H9 (cell line): ENCODE data around the gene TBC1D19. TPM values are rescaled to one million over a fixed set of nuclear protein-coding genes. Genes with fewer than 3 reads are reported as not detected.

Experiments
- DNase-seq: peaks from one replicate; pipeline ENCODE4 v3.0.0-alpha.2; 2017
- H2AFZ ChIP-seq: one replicate; pipeline ENCODE4 v1.6.1; 2013; ENCODE audit warnings: mild to moderate bottlenecking, low read length, control low read depth, moderate library complexity
- H2AK5ac ChIP-seq: 2 replicates; pipeline ENCODE4 v1.6.1; 2013; ENCODE audit warnings: low read length, control low read depth, mixed read lengths; ENCODE audit not compliant: insufficient read length
- H2BK120ac ChIP-seq: one replicate; pipeline ENCODE4 v1.6.1; 2013; ENCODE audit warnings: low read depth, mild to moderate bottlenecking, low read length, control low read depth, inconsistent platforms; ENCODE audit not compliant: poor library complexity, severe bottlenecking
- H2BK12ac ChIP-seq: 2 replicates; pipeline ENCODE4 v1.6.1; 2013; ENCODE audit warnings: low read length, control low read depth, mixed read lengths, low read depth; ENCODE audit not compliant: insufficient read length
- H2BK15ac ChIP-seq: 2 replicates; pipeline ENCODE4 v1.6.1; 2013; ENCODE audit warnings: low read depth, low read length, control low read depth
- H2BK20ac ChIP-seq: one replicate; pipeline ENCODE4 v1.6.1; 2013; ENCODE audit warnings: low read depth, mild to moderate bottlenecking, low read length, control low read depth, inconsistent platforms; ENCODE audit not compliant: poor library complexity, severe bottlenecking
- H2BK5ac ChIP-seq: 2 replicates; pipeline ENCODE4 v1.6.1; 2013; ENCODE audit warnings: low read length, control low read depth, mixed read lengths; ENCODE audit not compliant: insufficient read length
- H3K14ac ChIP-seq: 2 replicates; pipeline ENCODE4 v1.6.1; 2013; ENCODE audit warnings: low read length, control low read depth; ENCODE audit not compliant: insufficient read depth
- H3K18ac ChIP-seq: 2 replicates; pipeline ENCODE4 v1.6.1; 2013; ENCODE audit warnings: low read depth, mild to moderate bottlenecking, mixed read lengths, low read length, control low read depth; ENCODE audit not compliant: insufficient read length
- H3K23ac ChIP-seq: 2 replicates; pipeline ENCODE4 v1.6.1; 2013; ENCODE audit warnings: low read length, control low read depth, mixed read lengths, low read depth; ENCODE audit not compliant: insufficient read length
- H3K23me2 ChIP-seq: 2 replicates; pipeline ENCODE4 v1.6.1; 2013; ENCODE audit warnings: low read depth, mild to moderate bottlenecking, mixed read lengths, low read length, control low read depth; ENCODE audit not compliant: insufficient read length, poor library complexity, severe bottlenecking
- H3K27ac ChIP-seq: 2 replicates; pipeline ENCODE4 v1.5.1; 2013; ENCODE audit warnings: low read length, control low read depth, mixed read lengths, low read depth; ENCODE audit not compliant: insufficient read length
- H3K27me3 ChIP-seq: 2 replicates; pipeline ENCODE4 v1.6.1; 2013; ENCODE audit warnings: low read length, control low read depth, inconsistent platforms; ENCODE audit not compliant: insufficient read depth
- H3K4ac ChIP-seq: 2 replicates; pipeline ENCODE4 v1.6.1; 2013; ENCODE audit warnings: low read depth, mild to moderate bottlenecking, control low read depth, inconsistent platforms, low read length, moderate library complexity
- H3K4me1 ChIP-seq: 2 replicates; pipeline ENCODE4 v1.6.1; 2013; ENCODE audit warnings: low read length, control low read depth, inconsistent platforms; ENCODE audit not compliant: insufficient read depth
- H3K4me2 ChIP-seq: 2 replicates; pipeline ENCODE4 v1.6.1; 2013; ENCODE audit warnings: low read length, control low read depth, mixed read lengths; ENCODE audit not compliant: insufficient read length, insufficient read depth
- H3K56ac ChIP-seq: 2 replicates; pipeline ENCODE4 v1.6.1; 2013; ENCODE audit warnings: low read depth, mild to moderate bottlenecking, mixed read lengths, low read length, control low read depth; ENCODE audit not compliant: insufficient read length
- H3K79me1 ChIP-seq: 2 replicates; pipeline ENCODE4 v1.6.1; 2013; ENCODE audit warnings: low read depth, mild to moderate bottlenecking, moderate library complexity, low read length, control low read depth, inconsistent platforms; ENCODE audit not compliant: insufficient read depth, poor library complexity, severe bottlenecking
- H3K79me2 ChIP-seq: 2 replicates; pipeline ENCODE4 v1.6.1; 2013; ENCODE audit warnings: low read length, control low read depth, inconsistent platforms; ENCODE audit not compliant: insufficient read depth
- H3K9ac ChIP-seq: 2 replicates; pipeline ENCODE4 v1.6.1; 2013; ENCODE audit warnings: low read length, control low read depth, mixed read lengths; ENCODE audit not compliant: insufficient read length; ENCODE audit errors: extremely low read depth
- H3K9me3 ChIP-seq: one replicate; pipeline ENCODE4 v1.6.1; 2013; ENCODE audit warnings: low read depth, low read length, inconsistent platforms; ENCODE audit not compliant: control insufficient read depth
- H3T11ph ChIP-seq: one replicate; pipeline ENCODE4 v1.6.1; 2013; ENCODE audit warnings: mild to moderate bottlenecking, low read length, control low read depth, inconsistent platforms
- H4K20me1 ChIP-seq: one replicate; pipeline ENCODE4 v1.6.1; 2013; ENCODE audit not compliant: control insufficient read depth, insufficient read length, insufficient read depth
- H4K5ac ChIP-seq: 2 replicates; pipeline ENCODE4 v1.6.1; 2013; ENCODE audit warnings: low read depth, mild to moderate bottlenecking, mixed read lengths, low read length, control low read depth; ENCODE audit not compliant: insufficient read length
- H4K8ac ChIP-seq: replicated peaks from 2 replicates; pipeline ENCODE4 v1.6.1; 2013; ENCODE audit warnings: low read length, control low read depth, mixed read lengths, low read depth; ENCODE audit not compliant: insufficient read length
- H4K91ac ChIP-seq: 2 replicates; pipeline ENCODE4 v1.6.1; 2013; ENCODE audit warnings: low read depth, mild to moderate bottlenecking, moderate library complexity, mixed read lengths, low read length, control low read depth; ENCODE audit not compliant: insufficient read length
- H3K27ac Mint-ChIP-seq, 3 experiments: 2 replicates in 2 of 3; 3 replicates in 1 of 3; pipeline ENCODE4 v1.8.0; 2020 to 2021; ENCODE audit warnings: mixed read lengths in 3 of 3, mild to moderate bottlenecking in 1 of 3, moderate library complexity in 1 of 3
- H3K27me3 Mint-ChIP-seq: 2 replicates; pipeline ENCODE4 v1.8.0; 2021; ENCODE audit warnings: low read depth, mild to moderate bottlenecking, moderate library complexity, mixed read lengths
- H3K36me3 Mint-ChIP-seq, 3 experiments: 2 replicates in 2 of 3; 3 replicates in 1 of 3; pipeline ENCODE4 v1.8.0; 2020 to 2021; ENCODE audit warnings: low read depth in 3 of 3, mixed read lengths in 3 of 3; ENCODE audit not compliant: insufficient read depth in 1 of 3
- H3K4me1 Mint-ChIP-seq, 2 experiments: 2 replicates each; pipeline ENCODE4 v1.8.0; 2020; ENCODE audit warnings: mixed read lengths in 2 of 2
- H3K4me3 Mint-ChIP-seq, 2 experiments: 2 replicates in 1 of 2; 3 replicates in 1 of 2; pipeline ENCODE4 v1.8.0; 2020 to 2021; ENCODE audit warnings: mild to moderate bottlenecking in 2 of 2, mixed read lengths in 2 of 2, moderate library complexity in 1 of 2
- H3K9me3 Mint-ChIP-seq, 2 experiments: 2 replicates in 1 of 2; 3 replicates in 1 of 2; pipeline ENCODE4 v1.8.0; 2020; ENCODE audit warnings: mild to moderate bottlenecking in 2 of 2, mixed read lengths in 2 of 2, moderate library complexity in 1 of 2
- WGBS: extraction: QIAGEN DNeasy Blood & Tissue Kit; methylation state at CpG from one replicate; pipeline ENCODE4 v1.1.7; 2013; ENCODE audit warnings: missing lambda C conversion rate, low lambda C conversion rate, mixed read lengths; ENCODE audit not compliant: insufficient read length; ENCODE audit errors: extremely low coverage; 5-methylcytosine and 5-hydroxymethylcytosine counted together
- total RNA-seq: library from RNA; stranded (reverse); gene quantifications from 2 replicates; pipeline ENCODE4 v1.2.1, GENCODE V29; 2021
- TF ChIP-seq, protein P1 (sequence below): fragments of 200-600 bp; sonication (generic); conservative IDR thresholded peaks from 3 replicates; pipeline ENCODE4 v1.8.0; 2021; ENCODE audit warnings: antibody characterized with exemption, mild to moderate bottlenecking

The TBC1D19 gene
- total RNA-seq, 1 experiment from 2014 or later: 3.2 TPM

- no peak overlapping the region for H3K27ac ChIP-seq
- no peaks in the 10 kb centered on the region for H3K4me1 ChIP-seq
- no peak overlapping the region for H2AFZ ChIP-seq
- H4K5ac ChIP-seq: no peak overlapping the region
- no peak overlapping the region for H3K27ac Mint-ChIP-seq
- no peaks in the 10 kb centered on the region; a peak in 1 of 5 replicates for H3K9me3 Mint-ChIP-seq
- no peak overlapping the region for H2BK12ac ChIP-seq
- no peak overlapping the region for H3K4ac ChIP-seq
- no peaks in the 10 kb centered on the region for H3K4me1 Mint-ChIP-seq
- no peaks in the 10 kb centered on the region for H3K79me1 ChIP-seq
- no peak overlapping the region for H4K91ac ChIP-seq
- no peak overlapping the region for H3K56ac ChIP-seq
- H3K4me2 ChIP-seq: no peak overlapping the region
- no peaks in the 10 kb centered on the region for H3K27me3 ChIP-seq
- H4K20me1 ChIP-seq: no peaks in the 10 kb centered on the region
- H2BK5ac ChIP-seq: no peak overlapping the region
- no peak overlapping the region for H3K9ac ChIP-seq
- H2BK15ac ChIP-seq: no peak overlapping the region
- no peak for DNase-seq
- H3K4me3 Mint-ChIP-seq: no peak overlapping the region
- no peaks in the 10 kb centered on the region for H3K23me2 ChIP-seq
- TF ChIP-seq, protein P1, sequence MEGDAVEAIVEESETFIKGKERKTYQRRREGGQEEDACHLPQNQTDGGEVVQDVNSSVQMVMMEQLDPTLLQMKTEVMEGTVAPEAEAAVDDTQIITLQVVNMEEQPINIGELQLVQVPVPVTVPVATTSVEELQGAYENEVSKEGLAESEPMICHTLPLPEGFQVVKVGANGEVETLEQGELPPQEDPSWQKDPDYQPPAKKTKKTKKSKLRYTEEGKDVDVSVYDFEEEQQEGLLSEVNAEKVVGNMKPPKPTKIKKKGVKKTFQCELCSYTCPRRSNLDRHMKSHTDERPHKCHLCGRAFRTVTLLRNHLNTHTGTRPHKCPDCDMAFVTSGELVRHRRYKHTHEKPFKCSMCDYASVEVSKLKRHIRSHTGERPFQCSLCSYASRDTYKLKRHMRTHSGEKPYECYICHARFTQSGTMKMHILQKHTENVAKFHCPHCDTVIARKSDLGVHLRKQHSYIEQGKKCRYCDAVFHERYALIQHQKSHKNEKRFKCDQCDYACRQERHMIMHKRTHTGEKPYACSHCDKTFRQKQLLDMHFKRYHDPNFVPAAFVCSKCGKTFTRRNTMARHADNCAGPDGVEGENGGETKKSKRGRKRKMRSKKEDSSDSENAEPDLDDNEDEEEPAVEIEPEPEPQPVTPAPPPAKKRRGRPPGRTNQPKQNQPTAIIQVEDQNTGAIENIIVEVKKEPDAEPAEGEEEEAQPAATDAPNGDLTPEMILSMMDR: no peak
- H3K23ac ChIP-seq: no peak overlapping the region
- H3K18ac ChIP-seq: no peak overlapping the region
- no peaks in the 10 kb centered on the region for H3K79me2 ChIP-seq
- H4K8ac ChIP-seq: no peak overlapping the region
- H3K14ac ChIP-seq: no peak overlapping the region
- WGBS: no CpG with 5 or more reads among the region's 2 CpGs
- H2BK20ac ChIP-seq: no peak overlapping the region
- H3K36me3 Mint-ChIP-seq: no peaks in the 10 kb centered on the region; a peak in 1 of 7 replicates
- no peak overlapping the region for H3T11ph ChIP-seq
- no peaks in the 10 kb centered on the region for H3K27me3 Mint-ChIP-seq
- no peak overlapping the region for H2AK5ac ChIP-seq
- H2BK120ac ChIP-seq: no peak overlapping the region
- no peaks in the 10 kb centered on the region for H3K9me3 ChIP-seq
These were observed 129.8 kb downstream of the TBC1D19 start for GRCh38 chr4:26713563-26714151.
